Measurements from ENCODE around the gene LAGE3.

The LAGE3 gene

DNA sequence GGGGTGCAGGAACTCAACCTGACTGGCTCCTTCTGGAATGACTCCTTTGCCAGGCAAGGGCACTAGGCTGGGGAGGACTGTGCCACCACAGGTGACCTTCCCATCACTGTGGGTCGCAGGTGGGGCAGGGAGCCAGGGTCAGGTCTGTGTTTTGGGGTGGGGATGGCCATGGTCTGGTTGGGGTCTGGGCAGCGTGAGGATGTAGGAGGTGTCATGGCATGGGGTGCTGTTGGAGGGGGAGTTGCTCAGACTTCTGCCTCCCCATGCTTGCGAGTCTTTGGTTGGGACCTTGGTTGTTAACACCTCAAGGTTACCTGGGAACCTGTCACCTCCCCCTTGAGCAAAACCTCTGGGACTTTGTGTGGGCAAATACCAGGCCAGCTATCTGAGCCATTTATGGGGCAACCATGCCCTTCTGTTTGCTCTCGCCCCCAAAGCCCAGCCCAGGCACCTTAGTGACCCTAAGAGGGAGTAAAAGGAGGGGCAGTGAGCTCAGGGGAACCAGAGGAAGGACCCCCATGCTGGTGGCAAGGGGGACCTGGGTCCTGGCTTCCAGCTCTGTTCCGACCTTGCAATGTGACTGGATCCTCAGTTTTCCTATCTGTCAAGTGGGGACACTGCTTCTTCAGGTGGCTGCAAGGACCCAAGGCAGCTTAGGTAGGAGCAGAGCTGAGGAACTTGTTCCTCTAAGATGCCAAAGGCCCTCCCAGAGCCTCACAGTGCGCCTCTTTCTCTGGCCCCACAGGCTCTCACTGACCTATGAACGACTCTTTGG lies 44.5 kb downstream of the LAGE3 start:
- no peak for DNase-seq (ENCODE audit: low read depth)

DNA sequence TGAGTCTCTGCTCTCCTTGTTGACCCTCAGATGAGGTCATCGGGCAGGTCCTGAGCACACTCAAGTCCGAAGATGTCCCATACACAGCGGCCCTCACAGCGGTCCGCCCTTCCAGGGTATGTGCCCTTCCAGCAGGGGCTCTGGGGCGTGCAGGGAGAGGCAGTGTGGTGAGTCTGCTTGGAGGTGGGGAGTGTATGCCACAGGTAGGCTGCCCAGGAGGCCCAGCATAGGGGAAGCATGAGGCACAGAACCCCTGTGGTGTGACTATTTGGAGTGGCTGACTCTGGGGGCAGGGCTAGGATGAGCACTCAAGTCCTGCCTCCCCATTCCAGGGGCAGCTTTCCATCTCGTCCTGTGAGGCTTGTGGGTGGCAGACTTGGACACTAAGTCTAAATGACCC lies 45.5 kb downstream of the LAGE3 start:
- no peak for DNase-seq (ENCODE audit: low read depth)

DNA sequence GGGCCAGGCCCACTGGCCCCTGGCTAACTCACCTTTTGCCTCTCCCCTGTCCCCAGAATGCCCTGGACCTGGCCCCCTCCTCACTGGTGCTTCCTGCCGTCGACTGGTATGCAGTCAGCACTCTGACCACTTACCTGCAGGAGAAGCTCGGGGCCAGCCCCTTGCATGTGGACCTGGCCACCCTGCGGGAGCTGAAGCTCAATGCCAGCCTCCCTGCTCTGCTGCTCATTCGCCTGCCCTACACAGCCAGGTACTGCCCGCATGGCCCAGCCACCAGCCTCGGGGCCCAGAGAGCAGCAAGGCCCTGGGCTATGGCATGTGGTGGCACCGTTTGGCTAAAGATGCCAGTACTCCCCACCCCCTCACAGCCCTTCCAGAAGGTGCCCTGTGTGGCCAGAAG lies 46.9 kb downstream of the LAGE3 start:
- DNase-seq (ENCODE audit: low read depth): no peak

DNA sequence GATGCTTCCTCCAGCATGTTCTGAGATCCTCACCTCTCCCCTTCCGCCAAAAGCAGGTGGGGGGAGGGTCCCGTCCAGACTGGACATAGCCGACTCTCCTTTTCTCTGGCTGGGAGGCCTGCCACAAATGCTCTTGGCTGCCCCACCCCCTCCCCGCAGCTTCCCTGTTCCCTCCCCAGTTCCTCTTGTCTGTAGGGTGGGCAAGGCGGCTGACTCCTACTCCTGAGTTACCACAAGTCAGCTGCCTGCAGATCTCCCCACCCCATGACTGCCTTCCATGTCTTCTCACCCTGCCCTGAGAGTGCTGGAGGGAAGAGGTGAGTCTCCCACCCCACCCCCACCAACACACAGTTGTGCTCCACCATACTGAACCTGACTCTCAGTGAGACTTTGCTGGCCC lies 47.7 kb downstream of the LAGE3 start:
- DNase-seq (ENCODE audit: low read depth): no peak

- no peak for DNase-seq (ENCODE audit: low read depth)
Measured at GRCh38 chrX:154430916-154431315, 48.2 kb downstream of the LAGE3 start.

- no peak for DNase-seq (ENCODE audit: low read depth)
Measured at GRCh38 chrX:154430479-154430878, 48.6 kb downstream of the LAGE3 start.

DNA sequence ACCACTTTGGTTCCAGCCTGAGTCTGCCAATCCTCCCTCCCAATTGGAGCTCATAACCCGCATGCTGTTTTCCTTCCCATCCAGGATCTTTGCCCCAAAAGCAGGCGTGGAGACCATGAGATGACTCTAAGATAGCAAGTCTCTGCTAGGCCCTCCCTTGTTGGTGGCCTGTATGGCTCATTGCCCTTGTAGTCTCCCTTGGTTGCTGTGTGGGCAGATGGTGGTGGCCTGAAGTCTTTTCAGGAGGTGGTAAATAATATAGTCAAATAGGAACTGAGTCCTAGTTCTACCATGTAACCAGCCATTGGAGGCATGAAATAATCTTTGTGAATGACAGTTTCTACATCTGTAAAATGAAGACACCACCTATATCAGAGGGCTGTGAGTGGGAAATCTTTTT lies 49.4 kb downstream of the LAGE3 start:
- DNase-seq (ENCODE audit: low read depth): no peak

DNA sequence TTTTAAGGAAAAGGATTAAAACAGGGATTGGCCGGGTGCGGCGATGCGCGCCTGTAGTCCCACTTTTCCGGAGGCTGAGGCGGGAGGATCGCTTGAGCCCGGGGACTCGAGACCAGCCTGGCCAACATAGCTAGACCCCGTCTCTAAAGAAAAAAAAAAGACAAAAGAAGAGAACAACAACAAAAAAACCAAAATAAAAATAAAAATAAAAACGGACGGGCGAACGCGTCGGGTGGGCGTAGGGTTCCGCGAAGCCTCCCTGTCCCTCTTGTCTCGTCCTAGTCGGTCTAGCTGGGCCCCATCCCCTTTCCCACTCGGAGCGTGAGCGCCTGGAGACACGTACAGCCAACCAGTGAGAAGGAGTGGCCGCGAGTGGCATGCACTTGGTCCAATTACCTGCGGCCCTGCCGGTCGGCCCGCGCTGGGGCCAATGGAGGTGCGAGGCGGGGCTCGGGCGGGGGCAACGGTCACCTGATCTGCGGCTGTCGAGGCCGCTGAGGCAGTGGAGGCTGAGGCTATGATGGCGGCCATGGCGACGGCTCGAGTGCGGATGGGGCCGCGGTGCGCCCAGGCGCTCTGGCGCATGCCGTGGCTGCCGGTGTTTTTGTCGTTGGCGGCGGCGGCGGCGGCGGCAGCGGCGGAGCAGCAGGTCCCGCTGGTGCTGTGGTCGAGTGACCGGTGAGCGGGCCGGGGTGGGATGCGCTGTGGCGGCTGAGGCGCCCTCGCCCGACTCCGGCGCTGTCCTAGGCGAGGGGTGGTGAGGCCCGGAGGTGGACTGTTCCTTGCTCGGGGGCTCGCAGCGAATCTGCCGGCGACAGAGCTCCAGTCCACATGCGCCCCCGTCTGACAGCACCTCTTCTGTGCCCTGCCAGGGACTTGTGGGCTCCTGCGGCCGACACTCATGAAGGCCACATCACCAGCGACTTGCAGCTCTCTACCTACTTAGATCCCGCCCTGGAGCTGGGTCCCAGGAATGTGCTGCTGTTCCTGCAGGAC lies 50.6 kb downstream of the LAGE3 start, which contains the start of gene ATP6AP1:
Gene ATP6AP1, plus strand, starts transcription at position 502 of the 996 bp plus-strand sequence. Its CDS starts 16 bp downstream, at position 518.
- DNase-seq (ENCODE audit: low read depth): peak; percentile 71
